Heart left ventricle (tissue), 16 donors: ENCODE results near the gene HTR4. TPM values are rescaled to one million over a fixed set of nuclear protein-coding genes. Genes with fewer than 3 reads are reported as not detected.

ENCODE experiments used
- ATAC-seq, 4 donors: fragments of 200-7000 bp; cut with Tn5 transposase; one replicate each; pipeline ENCODE4 v1.9.1; 2020 to 2022; ENCODE audit warnings: moderate library complexity in 4 of 4, mild to moderate bottlenecking in 3 of 4, moderate number of reproducible peaks in 1 of 4
- DNase-seq, 5 donors: peaks; one replicate each; pipeline ENCODE4 v3.0.0-alpha.2; 2020
- H3K27ac ChIP-seq, 12 donors: fragments of 200-600 bp; sonication (generic) in 4 of 12; one replicate each; pipeline versions ENCODE4 v1.5.0 to v1.8.0; 2016 to 2022; ENCODE audit warnings: mild to moderate bottlenecking in 2 of 12
- H3K27me3 ChIP-seq, 9 donors: fragments of 200-600 bp; sonication (generic) in 2 of 9; one replicate each; pipeline versions ENCODE4 v1.5.1 to v1.8.0; 2016 to 2022; ENCODE audit warnings: mild to moderate bottlenecking in 3 of 9
- H3K36me3 ChIP-seq, 9 donors: fragments of 200-600 bp; sonication (generic) in 2 of 9; one replicate each; pipeline versions ENCODE4 v1.5.0 to v1.8.0; 2018 to 2022; ENCODE audit warnings: mild to moderate bottlenecking in 2 of 9
- H3K4me1 ChIP-seq, 12 donors: fragments of 200-600 bp; sonication (generic) in 4 of 12; one replicate each; pipeline versions ENCODE4 v1.5.0 to v1.8.0; 2016 to 2022; ENCODE audit warnings: mild to moderate bottlenecking in 3 of 12
- H3K4me3 ChIP-seq, 12 donors: fragments of 200-600 bp; sonication (generic) in 4 of 12; one replicate each; pipeline versions ENCODE4 v1.5.0 to v1.8.0; 2017 to 2022; ENCODE audit warnings: mild to moderate bottlenecking in 9 of 12, moderate library complexity in 4 of 12
- H3K9me3 ChIP-seq, 12 donors: fragments of 200-600 bp; sonication (generic) in 4 of 12; one replicate each; pipeline versions ENCODE4 v1.5.0 to v1.8.0; 2016 to 2022; ENCODE audit warnings: mild to moderate bottlenecking in 1 of 12
- CTCF ChIP-seq, 12 donors: fragments of 200-600 bp; sonication (generic) in 4 of 12; IDR thresholded peaks; one replicate each; pipeline versions ENCODE4 v1.5.0 to v1.8.0; 2018 to 2022; ENCODE audit warnings: antibody characterized with exemption in 12 of 12, mild to moderate bottlenecking in 5 of 12
- POLR2A ChIP-seq, 2 donors: fragments of 450-650 bp; IDR thresholded peaks; one replicate each; pipeline ENCODE4 v1.6.1; 2017; ENCODE audit warnings: antibody characterized with exemption in 2 of 2, mild to moderate bottlenecking in 2 of 2, moderate library complexity in 2 of 2
- WGBS, 4 donors: extraction: QIAGEN DNeasy Blood & Tissue Kit in 2 of 4; methylation state at CpG; one replicate each; pipeline versions ENCODE4 v1.1.5 to v1.1.7; 2013 to 2018; 5-methylcytosine and 5-hydroxymethylcytosine counted together
- intact Hi-C, 10 donors: fragments of 100-400 bp; cut with DNase I; formaldehyde crosslinking; loops; one replicate each; pipeline versions ENCODE4 v1.11.1 to v1.14.2; 2022
- polyA plus RNA-seq, 2 donors: library from polyadenylated mRNA; stranded (reverse); fragments of 200-250 nt; gene quantifications; one replicate each; pipeline ENCODE4 v1.2.3, GENCODE V29; 2013
- total RNA-seq, 9 donors: library from RNA; depleted of rRNA in 2 of 9; stranded (reverse); fragments of >200 nt in 2 of 9; fragmentation: NEBNext Ultra II Directional in 3 of 9; extraction: Animal tissue kit (Norgen Biotek cat#: 25700) in 3 of 9; gene quantifications; one replicate each; pipeline versions ENCODE4 v1.1.0 to v1.2.4, GENCODE V29; 2016 to 2023
- donor health status: ischemic (EF 13 %, LVEDD 7.1; RV severe dilation, severe dysfunction).
- donor health status: healthy with polysubstance abuse.
- donor health status: DM: no; HTN: yes; CAD: no.
- donor health status: DM: no; HTN: no; CAD: no.
- donor health status: ischemic (EF 25% LVEDD 6.9; RV normal size, moderate dysfunction).
- donor health status: ischemic (EF 25% LVEDD 5.7; RV mildly dilated, moderate dysfunction).
- donor health status: healthy.
- donor health status: DM: yes; HTN: yes; CAD: no.
- donor health status: ischemic (EF 35%, LVEDD 5.7; RV mildly dilated, moderate dysfunction).
- donor health status: nonischemic (EF 11% LVEDD 7.7; RV severe dilation, severe dysfunction).
- donor health status: DM: yes; HTN: yes; CAD: no.
- donor health status: PGD.
- donor health status: ischemic (EF 29% LVEDD 5.4; RV normal size, mild dysfunction).
- donor health status: nonischemic (EF 23%, LVEDD 6.1; RV moderate dilation, normal function).

Gene HTR4
- total and polyA plus RNA-seq, 11 donors, result 0.11 to 1.6 (median 0.27) TPM; not detected in 4

- TF ChIP-seq CTCF (IDR thresholded peaks at IDR 0.05) (no peak), POLR2A (IDR thresholded peaks at IDR 0.05) (no peak)
- ATAC-seq (no peak), DNase-seq (no peak)
- no peaks in the 10 kb centered on the region for H3K36me3 ChIP-seq
- H3K27ac ChIP-seq, result no peak overlapping the region
- H3K4me1 ChIP-seq, result no peaks in the 10 kb centered on the region
- intact Hi-C loops, result no loop called here
- H3K9me3 ChIP-seq, result no peaks in the 10 kb centered on the region
- 36 to 46% (median 45%) methylated on average over 4 of the region's 4 CpGs for WGBS, 4 donors
- H3K4me3 ChIP-seq, result no peak overlapping the region
- no peaks in the 10 kb centered on the region for H3K27me3 ChIP-seq
Observed at GRCh38 chr5:148559461-148559860, 94.9 kb downstream of the HTR4 start.

GRCh38 chr5:148558892-148559291 is 95.4 kb downstream of the HTR4 start:
- Histone ChIP-seq H3K9me3 (no peaks in the 10 kb centered on the region), H3K36me3 (no peaks in the 10 kb centered on the region), H3K4me1 (no peaks in the 10 kb centered on the region), H3K4me3 (no peak overlapping the region), H3K27ac (no peak overlapping the region), H3K27me3 (no peaks in the 10 kb centered on the region)
- ATAC-seq, result no peak
- DNase-seq, result no peak
- no peak for TF ChIP-seq POLR2A (IDR thresholded peaks at IDR 0.05)
- TF ChIP-seq CTCF (IDR thresholded peaks at IDR 0.05), result no peak
- WGBS, 4 donors, result 89 to 100% (median 93%) methylated on average over 2 of the region's 2 CpGs
- intact Hi-C loops, result no loop called here

GRCh38 chr5:148556835-148557234 is 97.5 kb downstream of the HTR4 start:
- Histone ChIP-seq H3K27ac (no peak overlapping the region), H3K9me3 (no peaks in the 10 kb centered on the region), H3K36me3 (no peaks in the 10 kb centered on the region), H3K27me3 (no peaks in the 10 kb centered on the region), H3K4me1 (no peaks in the 10 kb centered on the region), H3K4me3 (no peak overlapping the region)
- DNase-seq (no peak), ATAC-seq (no peak)
- intact Hi-C loops, result no loop called here
- 64 to 71% (median 69%) methylated on average over 2 of the region's 2 CpGs for WGBS, 4 donors
- TF ChIP-seq CTCF (IDR thresholded peaks at IDR 0.05) (no peak), POLR2A (IDR thresholded peaks at IDR 0.05) (no peak)

- Histone ChIP-seq H3K27me3 (no peaks in the 10 kb centered on the region), H3K36me3 (no peaks in the 10 kb centered on the region), H3K4me1 (no peaks in the 10 kb centered on the region), H3K4me3 (no peak overlapping the region), H3K9me3 (no peaks in the 10 kb centered on the region), H3K27ac (no peak overlapping the region)
- WGBS, 4 donors, result 76 to 89% (median 83%) methylated on average over 2 of the region's 2 CpGs
- intact Hi-C loops, result no loop called here
- TF ChIP-seq POLR2A (IDR thresholded peaks at IDR 0.05) (no peak), CTCF (IDR thresholded peaks at IDR 0.05) (no peak)
- ATAC-seq (no peak), DNase-seq (no peak)
Observed at GRCh38 chr5:148554621-148555020, 99.7 kb downstream of the HTR4 start.
